HEK293 (cell line): ENCODE results near the gene STAG3.

ENCODE experiments used
- FEZF1 ChIP-seq: fragments of 450-650 bp; formaldehyde crosslinking; IDR thresholded peaks from 2 replicates; pipeline ENCODE4 v1.5.1; 2016; ENCODE audit warnings: missing biosample characterization, missing genetic modification characterization
- GFI1B ChIP-seq: fragments of 450-650 bp; formaldehyde crosslinking; IDR thresholded peaks from 2 replicates; pipeline ENCODE4 v1.5.1; 2016; ENCODE audit warnings: missing biosample characterization, missing genetic modification characterization
- GLIS2 ChIP-seq: fragments of 450-650 bp; formaldehyde crosslinking; IDR thresholded peaks from 2 replicates; pipeline ENCODE4 v1.5.1; 2016; ENCODE audit warnings: missing biosample characterization, missing genetic modification characterization
- OSR2 ChIP-seq: fragments of 450-650 bp; formaldehyde crosslinking; IDR thresholded peaks from 2 replicates; pipeline ENCODE4 v1.5.1; 2016; ENCODE audit warnings: missing biosample characterization, missing genetic modification characterization
- SCRT2 ChIP-seq: fragments of 450-650 bp; formaldehyde crosslinking; IDR thresholded peaks from 2 replicates; pipeline ENCODE4 v1.5.1; 2016; ENCODE audit warnings: missing biosample characterization, missing genetic modification characterization
- TSHZ1 ChIP-seq: fragments of 450-650 bp; formaldehyde crosslinking; IDR thresholded peaks from 2 replicates; pipeline ENCODE4 v1.5.1; 2016; ENCODE audit warnings: missing biosample characterization, missing genetic modification characterization, borderline replicate concordance
- WT1 ChIP-seq: fragments of 450-650 bp; formaldehyde crosslinking; IDR thresholded peaks from 2 replicates; pipeline ENCODE4 v1.5.1; 2016; ENCODE audit warnings: missing biosample characterization, missing genetic modification characterization
- ZEB2 ChIP-seq: fragments of 450-650 bp; formaldehyde crosslinking; IDR thresholded peaks from 2 replicates; pipeline ENCODE4 v1.5.1; 2016; ENCODE audit warnings: missing biosample characterization, missing genetic modification characterization
- ZNF112 ChIP-seq: fragments of 450-650 bp; formaldehyde crosslinking; IDR thresholded peaks from 2 replicates; pipeline ENCODE4 v1.5.0; 2017; ENCODE audit warnings: missing biosample characterization, missing genetic modification characterization
- ZNF214 ChIP-seq: fragments of 450-650 bp; formaldehyde crosslinking; IDR thresholded peaks from 2 replicates; pipeline ENCODE4 v1.5.1; 2017; ENCODE audit warnings: missing biosample characterization, mild to moderate bottlenecking, missing genetic modification characterization, borderline replicate concordance
- ZNF24 ChIP-seq: fragments of 450-650 bp; formaldehyde crosslinking; IDR thresholded peaks from 2 replicates; pipeline ENCODE4 v1.5.1; 2016; ENCODE audit warnings: missing biosample characterization, missing genetic modification characterization
- ZNF37A ChIP-seq: fragments of 450-650 bp; IDR thresholded peaks from 2 replicates; pipeline ENCODE4 v1.5.1; 2018; ENCODE audit warnings: missing biosample characterization, missing genetic modification characterization
- ZNF394 ChIP-seq: fragments of 450-650 bp; formaldehyde crosslinking; IDR thresholded peaks from 2 replicates; pipeline ENCODE4 v1.5.1; 2016; ENCODE audit warnings: missing biosample characterization, missing genetic modification characterization, mild to moderate bottlenecking, moderate library complexity, borderline replicate concordance
- ZNF416 ChIP-seq: fragments of 450-650 bp; formaldehyde crosslinking; IDR thresholded peaks from 2 replicates; pipeline ENCODE4 v1.5.1; 2016; ENCODE audit warnings: missing biosample characterization, missing genetic modification characterization
- ZNF423 ChIP-seq: fragments of 450-650 bp; formaldehyde crosslinking; IDR thresholded peaks from 2 replicates; pipeline ENCODE4 v1.5.1; 2016; ENCODE audit warnings: missing biosample characterization, missing genetic modification characterization
- ZNF473 ChIP-seq: fragments of 450-650 bp; formaldehyde crosslinking; IDR thresholded peaks from 2 replicates; pipeline ENCODE4 v1.5.1; 2017; ENCODE audit warnings: missing biosample characterization, missing genetic modification characterization
- ZNF48 ChIP-seq: fragments of 450-650 bp; formaldehyde crosslinking; IDR thresholded peaks from 2 replicates; pipeline ENCODE4 v1.5.1; 2016; ENCODE audit warnings: missing biosample characterization, missing genetic modification characterization
- ZNF501 ChIP-seq: fragments of 450-650 bp; formaldehyde crosslinking; IDR thresholded peaks from 2 replicates; pipeline ENCODE4 v1.5.1; 2016; ENCODE audit warnings: missing biosample characterization, missing genetic modification characterization
- ZNF529 ChIP-seq: fragments of 450-650 bp; formaldehyde crosslinking; IDR thresholded peaks from 2 replicates; pipeline ENCODE4 v1.5.1; 2017; ENCODE audit warnings: missing genetic modification characterization, missing biosample characterization; ENCODE audit not compliant: insufficient replicate concordance
- ZNF561 ChIP-seq: fragments of 450-650 bp; IDR thresholded peaks from 2 replicates; pipeline ENCODE4 v1.5.1; 2018; ENCODE audit warnings: missing biosample characterization, missing genetic modification characterization, borderline replicate concordance
- ZNF600 ChIP-seq: fragments of 450-650 bp; formaldehyde crosslinking; IDR thresholded peaks from 2 replicates; pipeline ENCODE4 v1.5.1; 2016; ENCODE audit warnings: missing biosample characterization, missing genetic modification characterization
- ZNF624 ChIP-seq: fragments of 450-650 bp; formaldehyde crosslinking; IDR thresholded peaks from 2 replicates; pipeline ENCODE4 v1.5.1; 2017; ENCODE audit warnings: missing biosample characterization, missing genetic modification characterization
- ZNF629 ChIP-seq: fragments of 450-650 bp; formaldehyde crosslinking; IDR thresholded peaks from 2 replicates; pipeline ENCODE4 v1.5.1; 2017; ENCODE audit warnings: missing biosample characterization, missing genetic modification characterization
- TF ChIP-seq, protein P1 (sequence below): fragments of 450-650 bp; formaldehyde crosslinking; IDR thresholded peaks from 2 replicates; pipeline ENCODE4 v1.5.1; 2016; ENCODE audit warnings: missing biosample characterization, missing genetic modification characterization
- TF ChIP-seq, protein P2 (sequence below): fragments of 450-650 bp; formaldehyde crosslinking; IDR thresholded peaks from 2 replicates; pipeline ENCODE4 v1.5.1; 2016; ENCODE audit warnings: missing biosample characterization, missing genetic modification characterization
- TF ChIP-seq, protein P3 (sequence below): fragments of 450-650 bp; formaldehyde crosslinking; IDR thresholded peaks from 2 replicates; pipeline ENCODE4 v1.5.1; 2017; ENCODE audit warnings: missing biosample characterization, missing genetic modification characterization

The STAG3 gene

DNA sequence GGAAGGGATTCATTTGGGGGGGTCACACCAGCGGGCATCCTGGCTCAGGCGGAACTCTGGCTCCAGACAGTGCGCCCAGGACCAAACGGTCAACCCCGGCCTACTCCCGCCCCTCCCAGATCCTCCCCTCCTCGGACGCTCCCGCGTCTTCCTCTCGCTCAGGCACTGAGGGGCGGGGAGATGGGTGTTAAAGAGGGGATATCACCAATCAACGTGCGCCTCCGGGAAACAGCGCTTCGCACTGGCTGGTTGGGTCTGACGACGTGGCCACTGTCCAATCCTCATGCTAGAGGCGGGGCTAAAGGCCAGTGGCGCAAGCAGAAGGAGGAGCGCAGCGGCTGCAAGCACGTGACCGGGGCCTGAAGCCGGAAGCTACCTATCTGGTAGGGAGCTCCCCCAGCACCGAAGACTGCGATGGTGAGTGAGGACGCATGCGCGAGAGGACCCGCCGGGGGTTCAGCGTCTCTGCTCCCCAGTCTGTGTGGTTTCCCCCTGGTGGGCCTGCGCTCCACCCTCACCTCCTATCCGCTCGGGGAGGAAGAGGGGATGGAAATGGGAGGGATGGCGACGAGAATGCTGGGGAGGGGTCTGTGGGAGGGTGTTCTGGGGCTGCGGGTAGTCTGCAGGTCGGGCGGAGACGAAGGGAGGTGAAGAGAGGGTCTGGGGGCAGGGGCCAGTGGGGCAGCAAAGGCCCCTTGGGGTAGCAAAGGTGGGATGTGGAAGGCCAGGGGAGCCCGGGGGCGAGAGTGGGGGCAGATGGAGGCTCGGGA is 29.0 kb upstream of the STAG3 start, which contains the start of gene LAMTOR4 (continued):
- TF ChIP-seq ZNF48 (no peak), ZNF501 (peak; percentile 93), ZNF561 (no peak; the same call in 1 of the 2 replicates), ZNF24 (tag by site-specific recombination) (peak; percentile 54; the same call in 1 of the 2 replicates), FEZF1 (tag by site-specific recombination) (no peak), TSHZ1 (no peak), ZEB2 (tag by site-specific recombination) (peak; percentile 34; the same call in 1 of the 2 replicates), ZNF423 (tag by site-specific recombination) (no peak), ZNF624 (tag by site-specific recombination) (no peak), ZNF629 (no peak), ZNF416 (tag by site-specific recombination) (no peak), GLIS2 (tag by site-specific recombination) (peak; percentile 99), ZNF473 (tag by site-specific recombination) (no peak), ZNF214 (tag by site-specific recombination) (no peak), SCRT2 (tag by site-specific recombination) (no peak), GFI1B (tag by site-specific recombination) (no peak), ZNF600 (tag by site-specific recombination) (peak; percentile 14; the same call in 1 of the 2 replicates), ZNF112 (no peak), ZNF529 (no peak), ZNF394 (tag by site-specific recombination) (peak; percentile 54; the same call in 1 of the 2 replicates), WT1 (tag by site-specific recombination) (peak; percentile 76), ZNF37A (no peak), OSR2 (tag by site-specific recombination) (peak; percentile 82)
- TF ChIP-seq, protein P1, sequence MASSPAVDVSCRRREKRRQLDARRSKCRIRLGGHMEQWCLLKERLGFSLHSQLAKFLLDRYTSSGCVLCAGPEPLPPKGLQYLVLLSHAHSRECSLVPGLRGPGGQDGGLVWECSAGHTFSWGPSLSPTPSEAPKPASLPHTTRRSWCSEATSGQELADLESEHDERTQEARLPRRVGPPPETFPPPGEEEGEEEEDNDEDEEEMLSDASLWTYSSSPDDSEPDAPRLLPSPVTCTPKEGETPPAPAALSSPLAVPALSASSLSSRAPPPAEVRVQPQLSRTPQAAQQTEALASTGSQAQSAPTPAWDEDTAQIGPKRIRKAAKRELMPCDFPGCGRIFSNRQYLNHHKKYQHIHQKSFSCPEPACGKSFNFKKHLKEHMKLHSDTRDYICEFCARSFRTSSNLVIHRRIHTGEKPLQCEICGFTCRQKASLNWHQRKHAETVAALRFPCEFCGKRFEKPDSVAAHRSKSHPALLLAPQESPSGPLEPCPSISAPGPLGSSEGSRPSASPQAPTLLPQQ (tag by site-specific recombination), result no peak
- TF ChIP-seq, protein P2, sequence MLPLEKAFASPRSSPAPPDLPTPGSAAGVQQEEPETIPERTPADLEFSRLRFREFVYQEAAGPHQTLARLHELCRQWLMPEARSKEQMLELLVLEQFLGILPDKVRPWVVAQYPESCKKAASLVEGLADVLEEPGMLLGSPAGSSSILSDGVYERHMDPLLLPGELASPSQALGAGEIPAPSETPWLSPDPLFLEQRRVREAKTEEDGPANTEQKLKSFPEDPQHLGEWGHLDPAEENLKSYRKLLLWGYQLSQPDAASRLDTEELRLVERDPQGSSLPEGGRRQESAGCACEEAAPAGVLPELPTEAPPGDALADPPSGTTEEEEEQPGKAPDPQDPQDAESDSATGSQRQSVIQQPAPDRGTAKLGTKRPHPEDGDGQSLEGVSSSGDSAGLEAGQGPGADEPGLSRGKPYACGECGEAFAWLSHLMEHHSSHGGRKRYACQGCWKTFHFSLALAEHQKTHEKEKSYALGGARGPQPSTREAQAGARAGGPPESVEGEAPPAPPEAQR (tag by site-specific recombination), result no peak
- TF ChIP-seq, protein P3, sequence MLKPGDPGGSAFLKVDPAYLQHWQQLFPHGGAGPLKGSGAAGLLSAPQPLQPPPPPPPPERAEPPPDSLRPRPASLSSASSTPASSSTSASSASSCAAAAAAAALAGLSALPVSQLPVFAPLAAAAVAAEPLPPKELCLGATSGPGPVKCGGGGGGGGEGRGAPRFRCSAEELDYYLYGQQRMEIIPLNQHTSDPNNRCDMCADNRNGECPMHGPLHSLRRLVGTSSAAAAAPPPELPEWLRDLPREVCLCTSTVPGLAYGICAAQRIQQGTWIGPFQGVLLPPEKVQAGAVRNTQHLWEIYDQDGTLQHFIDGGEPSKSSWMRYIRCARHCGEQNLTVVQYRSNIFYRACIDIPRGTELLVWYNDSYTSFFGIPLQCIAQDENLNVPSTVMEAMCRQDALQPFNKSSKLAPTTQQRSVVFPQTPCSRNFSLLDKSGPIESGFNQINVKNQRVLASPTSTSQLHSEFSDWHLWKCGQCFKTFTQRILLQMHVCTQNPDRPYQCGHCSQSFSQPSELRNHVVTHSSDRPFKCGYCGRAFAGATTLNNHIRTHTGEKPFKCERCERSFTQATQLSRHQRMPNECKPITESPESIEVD, result no peak
